Endothelial cell of umbilical vein (primary cell): Measurements from ENCODE around the gene ADAP1. TPM values are rescaled to one million over a fixed set of nuclear protein-coding genes. Genes with fewer than 3 reads are reported as not detected.

ENCODE experiments used
- BruUV-seq: library from RNA; stranded (reverse); fragments of 400-500 nt; replicated peaks from 2 replicates; lab custom pipeline; 2021; lab: Mats Ljungman, UMichigan
- CTCF ChIA-PET: fragments of 300-600, 350-600 bp; sonication (Branson Sonifier 250); formaldehyde crosslinking; loops from one replicate; lab custom pipeline; 2021; ENCODE audit warnings: antibody characterized with exemption, inconsistent platforms; lab: Charles Lee
- POLR2A ChIA-PET: fragments of 300-600, 350-600 bp; sonication (Branson Sonifier 250); formaldehyde crosslinking; loops from one replicate; lab custom pipeline; 2021; ENCODE audit warnings: antibody characterized with exemption, inconsistent platforms; lab: Charles Lee
- DNase-seq: peaks from one replicate; pipeline ENCODE4 v3.0.0-alpha.2; 2011; ENCODE audit warnings: low read depth, low spot score
- FAIRE-seq: peaks from 2 replicates; lab custom pipeline; 2011; peaks lifted over from hg19 to GRCh38; lab: Jason Lieb, UNC
- H2AFZ ChIP-seq: 2 replicates; pipeline ENCODE4 v1.6.0; 2012; ENCODE audit warnings: low read depth, low read length, control low read depth, inconsistent platforms
- H3K27ac ChIP-seq: 2 replicates; pipeline ENCODE4 v1.5.1; 2011; ENCODE audit warnings: low read depth, mild to moderate bottlenecking, control low read depth, low read length, moderate library complexity; ENCODE audit not compliant: insufficient read depth
- H3K27me3 ChIP-seq, 2 experiments: 2 replicates each; pipeline versions ENCODE4 v1.6.0 to v1.6.1; 2011; ENCODE audit warnings: low read length in 2 of 2, mixed read lengths in 1 of 2; ENCODE audit not compliant: control insufficient read depth in 2 of 2, insufficient read depth in 2 of 2
- H3K36me3 ChIP-seq, 2 experiments: 2 replicates in 1 of 2; 3 replicates in 1 of 2; pipeline ENCODE4 v1.5.1; 2011; ENCODE audit warnings: low read length in 2 of 2, mild to moderate bottlenecking in 1 of 2, moderate library complexity in 1 of 2; ENCODE audit not compliant: control insufficient read depth in 2 of 2, insufficient read depth in 2 of 2; ENCODE audit errors: extremely low read depth in 1 of 2
- H3K4me1 ChIP-seq: 3 replicates; pipeline ENCODE4 v1.5.1; 2011; ENCODE audit warnings: mild to moderate bottlenecking, low read length; ENCODE audit not compliant: control insufficient read depth, insufficient read depth; ENCODE audit errors: extremely low read depth
- H3K4me2 ChIP-seq: 2 replicates; pipeline ENCODE4 v1.6.1; 2011; ENCODE audit warnings: low read length, control low read depth, mixed read lengths; ENCODE audit not compliant: insufficient read depth
- H3K4me3 ChIP-seq, 3 experiments: fragments of 200-600 bp in 1 of 3; sonication (generic), shearing (Covaris generic) in 1 of 3; replicated peaks in 1 of 3; 2 replicates each; pipeline ENCODE4 v1.5.1; 2011 to 2016; ENCODE audit warnings: control low read depth in 3 of 3, low read length in 3 of 3, mild to moderate bottlenecking in 2 of 3, inconsistent platforms in 1 of 3, low read depth in 1 of 3, moderate library complexity in 1 of 3; ENCODE audit not compliant: insufficient read depth in 1 of 3
- H3K79me2 ChIP-seq: 2 replicates; pipeline ENCODE4 v1.6.0; 2012; ENCODE audit warnings: low read length, inconsistent platforms; ENCODE audit not compliant: control insufficient read depth, insufficient read depth
- H3K9ac ChIP-seq: replicated peaks from 2 replicates; pipeline ENCODE3; 2011; ENCODE audit warnings: low read length, control low read depth; ENCODE audit not compliant: insufficient read depth; ENCODE audit errors: extremely low read depth
- H3K9me1 ChIP-seq: replicated peaks from 3 replicates; pipeline ENCODE4 v1.6.0; 2011; ENCODE audit warnings: mild to moderate bottlenecking, low read length; ENCODE audit not compliant: control insufficient read depth, insufficient read depth; ENCODE audit errors: extremely low read depth
- H3K9me3 ChIP-seq: replicated peaks from 2 replicates; pipeline ENCODE4 v1.5.1; 2012; ENCODE audit warnings: low read length, inconsistent platforms; ENCODE audit not compliant: control insufficient read depth, insufficient read depth
- H4K20me1 ChIP-seq: replicated peaks from 2 replicates; pipeline ENCODE3; 2011; ENCODE audit warnings: mild to moderate bottlenecking, low read length; ENCODE audit not compliant: control insufficient read depth, insufficient read depth; ENCODE audit errors: extremely low read depth
- EZH2 ChIP-seq: IDR thresholded peaks from 2 replicates; pipeline ENCODE4 v1.6.1; 2012; ENCODE audit warnings: borderline replicate concordance, low read depth, mild to moderate bottlenecking, moderate library complexity, low read length, inconsistent platforms; ENCODE audit not compliant: severe bottlenecking
- FOS ChIP-seq: IDR thresholded peaks from 2 replicates; pipeline ENCODE4 v1.6.1; 2011; ENCODE audit warnings: mild to moderate bottlenecking, low read length, moderate library complexity, borderline replicate concordance; ENCODE audit not compliant: insufficient read depth
- GATA2 ChIP-seq: IDR thresholded peaks from 2 replicates; pipeline ENCODE4 v1.7.0; 2011; ENCODE audit warnings: low read depth, mild to moderate bottlenecking, moderate library complexity, mixed read lengths, low read length; ENCODE audit not compliant: insufficient read length, insufficient read depth
- JUN ChIP-seq: IDR thresholded peaks from 2 replicates; pipeline ENCODE4 v1.6.1; 2011; ENCODE audit warnings: borderline replicate concordance, low read depth; ENCODE audit not compliant: insufficient read length, insufficient read depth
- MYC ChIP-seq: IDR thresholded peaks from one replicate; pipeline ENCODE4 v1.6.1; 2011; ENCODE audit warnings: mild to moderate bottlenecking, low read depth, low read length
- POLR2A ChIP-seq: IDR thresholded peaks from 2 replicates; pipeline ENCODE4 v1.6.1; 2012; ENCODE audit warnings: low read depth, mild to moderate bottlenecking, control low read depth, low read length
- POLR2AphosphoS5 ChIP-seq: IDR thresholded peaks from 2 replicates; pipeline ENCODE4 v1.6.1; 2012; ENCODE audit warnings: low read depth, mild to moderate bottlenecking, control low read depth, low read length, moderate library complexity; ENCODE audit not compliant: insufficient read depth
- dilution Hi-C: fragments of 300-500 bp; cut with MboI; formaldehyde crosslinking; loops from one replicate; pipeline ENCODE4 v1.15.0; 2019; ENCODE audit warnings: low sequenced_read_pairs; ENCODE audit not compliant: extremely low pct_ligation_motif_present
- intact Hi-C: fragments of 100-400 bp; cut with micrococcal nuclease; formaldehyde crosslinking; loops from one replicate; pipeline ENCODE4 v1.10.0; 2022
- polyA plus RNA-seq, 4 experiments: library from polyadenylated mRNA; depleted of rRNA in 3 of 4; stranded (reverse) in 3 of 4; unstranded in 1 of 4; fragments of >200 nt; gene quantifications; 2 replicates each; pipeline versions ENCODE4 v1.2.1 to v1.2.3, GENCODE V29; 2011 to 2012; ENCODE audit warnings: missing spikeins in 1 of 4
- total RNA-seq: library from RNA; stranded (reverse); gene quantifications from 2 replicates; pipeline ENCODE4 v1.2.3, GENCODE V29; 2021
- TF ChIP-seq, protein P1 (sequence below): IDR thresholded peaks from 2 replicates; pipeline ENCODE4 v1.6.1; 2011; ENCODE audit not compliant: insufficient read depth, insufficient read length
- TF ChIP-seq, protein P2 (sequence below), 2 donors: IDR thresholded peaks; 1 replicate in 1 of 2; 2 replicates in 1 of 2; pipeline ENCODE4 v1.5.1; 2011; ENCODE audit warnings: low read length in 2 of 2, mild to moderate bottlenecking in 2 of 2, moderate library complexity in 2 of 2, control low read depth in 1 of 2, inconsistent platforms in 1 of 2, low read depth in 1 of 2; ENCODE audit not compliant: insufficient read depth in 1 of 2; ENCODE audit errors: extremely low read depth in 1 of 2

ADAP1 gene
- total and polyA plus RNA-seq, 2 donors (not counting 3 experiments of a cell fraction or from before 2014, with no cell fraction given): 0.49 to 0.58 TPM

DNA sequence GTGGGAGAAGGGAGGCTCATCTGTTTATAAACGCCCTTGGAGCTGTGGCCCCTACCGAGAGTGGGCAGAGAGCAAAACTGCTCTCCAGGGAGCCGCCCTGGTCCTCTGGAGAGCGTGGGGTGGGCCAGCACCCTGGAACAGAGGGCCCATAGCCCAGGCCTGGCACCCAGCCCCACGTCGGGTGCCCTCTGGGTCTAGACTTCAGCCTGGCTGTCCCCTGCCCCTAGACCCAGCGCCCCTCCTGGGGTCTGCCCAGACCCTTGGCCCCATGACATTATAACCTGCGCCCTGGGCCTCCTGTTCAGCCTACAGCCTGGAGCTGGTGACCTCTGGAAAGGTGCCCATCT is 53.5 kb downstream of the ADAP1 start:
- Histone ChIP-seq H3K36me3 (no peaks in the 10 kb centered on the region), H3K79me2 (no peaks in the 10 kb centered on the region), H3K27me3 (peaks cover 3 to 5% of the 10 kb centered on the region in 2 experiments), H3K27ac (no peak overlapping the region), H3K9me3 (no peaks in the 10 kb centered on the region), H3K4me3 (no peak overlapping the region), H2AFZ (no peak overlapping the region), H3K9me1 (no peaks in the 10 kb centered on the region), H4K20me1 (no peaks in the 10 kb centered on the region), H3K4me1 (peaks cover 6% of the 10 kb centered on the region), H3K9ac (no peak overlapping the region), H3K4me2 (no peak overlapping the region)
- DNase-seq (no peak), FAIRE-seq (peak; percentile 12)
- ChIA-PET POLR2A (no interaction called here), CTCF (interaction anchor here (1.0 to 1.1 kb wide), 3 partner anchors 28 to 276 kb away, joined by 3 to 4 read pairs (median 3); no protein-coding TSS in a partner anchor)
- no TSS peak for BruUV-seq
- intact Hi-C loops: loop anchor here (1.0 kb wide), 1 partner anchor 25 kb away; the partner anchor contains the start of gene GET4
- dilution Hi-C loops: no loop called here
- no peak for TF ChIP-seq POLR2AphosphoS5
- TF ChIP-seq JUN: no peak
- no peak for TF ChIP-seq MYC
- TF ChIP-seq EZH2: no peak
- no peak for TF ChIP-seq POLR2A
- TF ChIP-seq, protein P1, sequence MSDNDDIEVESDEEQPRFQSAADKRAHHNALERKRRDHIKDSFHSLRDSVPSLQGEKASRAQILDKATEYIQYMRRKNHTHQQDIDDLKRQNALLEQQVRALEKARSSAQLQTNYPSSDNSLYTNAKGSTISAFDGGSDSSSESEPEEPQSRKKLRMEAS: no peak
- TF ChIP-seq, protein P2, sequence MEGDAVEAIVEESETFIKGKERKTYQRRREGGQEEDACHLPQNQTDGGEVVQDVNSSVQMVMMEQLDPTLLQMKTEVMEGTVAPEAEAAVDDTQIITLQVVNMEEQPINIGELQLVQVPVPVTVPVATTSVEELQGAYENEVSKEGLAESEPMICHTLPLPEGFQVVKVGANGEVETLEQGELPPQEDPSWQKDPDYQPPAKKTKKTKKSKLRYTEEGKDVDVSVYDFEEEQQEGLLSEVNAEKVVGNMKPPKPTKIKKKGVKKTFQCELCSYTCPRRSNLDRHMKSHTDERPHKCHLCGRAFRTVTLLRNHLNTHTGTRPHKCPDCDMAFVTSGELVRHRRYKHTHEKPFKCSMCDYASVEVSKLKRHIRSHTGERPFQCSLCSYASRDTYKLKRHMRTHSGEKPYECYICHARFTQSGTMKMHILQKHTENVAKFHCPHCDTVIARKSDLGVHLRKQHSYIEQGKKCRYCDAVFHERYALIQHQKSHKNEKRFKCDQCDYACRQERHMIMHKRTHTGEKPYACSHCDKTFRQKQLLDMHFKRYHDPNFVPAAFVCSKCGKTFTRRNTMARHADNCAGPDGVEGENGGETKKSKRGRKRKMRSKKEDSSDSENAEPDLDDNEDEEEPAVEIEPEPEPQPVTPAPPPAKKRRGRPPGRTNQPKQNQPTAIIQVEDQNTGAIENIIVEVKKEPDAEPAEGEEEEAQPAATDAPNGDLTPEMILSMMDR (IDR thresholded peaks at IDR 0.05; ENCODE audit: extremely low read depth in 1 of 2, insufficient read depth in 1 of 2, low read depth in 1 of 2, low read length in 2 of 2): no peak
- no peak for TF ChIP-seq GATA2
- TF ChIP-seq FOS: no peak
